CD4-positive, alpha-beta memory T cell (primary cell): Measurements from ENCODE around the gene LMO4. TPM values are rescaled to one million over a fixed set of nuclear protein-coding genes. Genes with fewer than 3 reads are reported as not detected.

Experiments
- CTCF ChIA-PET: fragments of 350-600 bp; sonication (Branson Sonifier 250); formaldehyde crosslinking; loops from one replicate; lab custom pipeline; 2021; ENCODE audit warnings: inconsistent platforms; ENCODE audit not compliant: partially characterized antibody; lab: Charles Lee
- POLR2A ChIA-PET: fragments of 350-600 bp; sonication (Branson Sonifier 250); formaldehyde crosslinking; loops from one replicate; lab custom pipeline; 2021; ENCODE audit not compliant: partially characterized antibody; lab: Charles Lee
- DNase-seq, 5 donors: peaks; one replicate each; pipeline versions ENCODE4 v3.0.0 to v3.0.0-alpha.2; 2020 to 2022; ENCODE audit warnings: mixed read lengths in 1 of 5
- H3K27ac ChIP-seq: one replicate; pipeline ENCODE4 v1.7.0; 2013; ENCODE audit warnings: low read depth, low read length
- H3K27me3 ChIP-seq: 2 replicates; pipeline ENCODE4 v1.7.0; 2013; ENCODE audit warnings: mild to moderate bottlenecking, low read length, moderate library complexity; ENCODE audit not compliant: insufficient read depth
- H3K36me3 ChIP-seq: 2 replicates; pipeline ENCODE4 v1.7.0; 2013; ENCODE audit warnings: mild to moderate bottlenecking, low read length, moderate library complexity; ENCODE audit not compliant: insufficient read depth
- H3K4me1 ChIP-seq: 2 replicates; pipeline ENCODE4 v1.7.0; 2013; ENCODE audit warnings: mild to moderate bottlenecking, low read length, moderate library complexity; ENCODE audit not compliant: insufficient read depth
- H3K4me3 ChIP-seq, 2 donors: one replicate each; pipeline ENCODE4 v1.7.0; 2013; ENCODE audit warnings: low read length in 2 of 2, mild to moderate bottlenecking in 1 of 2
- H3K9me3 ChIP-seq, 2 donors: one replicate each; pipeline ENCODE4 v1.7.0; 2013; ENCODE audit warnings: low read length in 2 of 2, control low read depth in 1 of 2; ENCODE audit not compliant: control insufficient read depth in 1 of 2
- H3K27ac Mint-ChIP-seq, 7 donors: one replicate each; pipeline ENCODE4 v1.8.0; 2020 to 2021; ENCODE audit warnings: mixed read lengths in 7 of 7, mild to moderate bottlenecking in 6 of 7, inconsistent platforms in 3 of 7, moderate library complexity in 3 of 7
- H3K27me3 Mint-ChIP-seq, 2 donors: one replicate each; pipeline ENCODE4 v1.8.0; 2020 to 2021; ENCODE audit warnings: mixed read lengths in 2 of 2
- H3K36me3 Mint-ChIP-seq, 2 donors: one replicate each; pipeline ENCODE4 v1.8.0; 2020 to 2021; ENCODE audit warnings: mixed read lengths in 2 of 2, inconsistent platforms in 1 of 2, mild to moderate bottlenecking in 1 of 2
- H3K4me1 Mint-ChIP-seq, 4 donors: one replicate each; pipeline ENCODE4 v1.8.0; 2020 to 2021; ENCODE audit warnings: mixed read lengths in 4 of 4, mild to moderate bottlenecking in 1 of 4
- H3K4me3 Mint-ChIP-seq, 8 donors: one replicate each; pipeline ENCODE4 v1.8.0; 2020 to 2021; ENCODE audit warnings: mixed read lengths in 8 of 8, mild to moderate bottlenecking in 7 of 8, moderate library complexity in 6 of 8, inconsistent platforms in 3 of 8
- H3K9me3 Mint-ChIP-seq, 8 donors: one replicate each; pipeline ENCODE4 v1.8.0; 2020 to 2021; ENCODE audit warnings: mixed read lengths in 8 of 8, mild to moderate bottlenecking in 5 of 8, inconsistent platforms in 3 of 8, moderate library complexity in 1 of 8
- intact Hi-C: fragments of 100-400 bp; cut with micrococcal nuclease; formaldehyde crosslinking; loops from one replicate; pipeline ENCODE4 v1.15.1; 2023
- polyA plus RNA-seq, 2 donors: library from polyadenylated mRNA; unstranded; fragments of 300-500 nt; fragmentation: Illumina TruSeq; gene quantifications; one replicate each; pipeline ENCODE4 v1.2.3, GENCODE V29; 2021
- total RNA-seq, 2 experiments: library from RNA; stranded (reverse); gene quantifications; one replicate each; pipeline ENCODE4 v1.2.3, GENCODE V29; 2021

Gene LMO4
- total and polyA plus RNA-seq, 4 experiments from 2014 or later: 19.6 to 25.0 (median 24.8) TPM

DNA sequence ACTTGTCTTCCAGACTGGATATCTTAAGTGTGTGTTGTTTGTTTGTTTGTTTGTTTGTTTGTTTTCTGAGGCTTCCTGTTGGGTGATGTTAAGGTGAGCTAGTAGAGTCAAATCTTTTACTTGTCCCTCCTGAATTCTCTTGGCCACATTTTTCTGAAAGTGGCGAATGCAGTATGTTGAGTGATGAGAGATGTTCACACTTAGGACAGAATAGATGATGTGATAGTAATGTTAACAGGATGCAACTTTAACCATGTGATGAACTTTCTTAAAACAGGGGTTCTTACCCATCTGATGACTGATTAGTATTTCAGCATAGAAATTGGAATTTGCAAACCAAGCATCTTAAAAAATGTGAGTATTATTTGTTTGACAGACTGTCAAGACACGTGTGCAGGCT lies 40.2 kb downstream of the LMO4 start:
- no peaks in the 10 kb centered on the region for H3K4me1 ChIP-seq
- CTCF ChIA-PET: no interaction called here
- no peaks in the 10 kb centered on the region for H3K27me3 Mint-ChIP-seq
- no peak overlapping the region for H3K4me3 Mint-ChIP-seq
- no peak overlapping the region for H3K27ac ChIP-seq
- POLR2A ChIA-PET: no interaction called here
- no peak overlapping the region for H3K4me3 ChIP-seq
- H3K27me3 ChIP-seq: no peaks in the 10 kb centered on the region
- H3K4me1 Mint-ChIP-seq: no peaks in the 10 kb centered on the region
- H3K36me3 Mint-ChIP-seq: peaks cover 0 to 13% of the 10 kb centered on the region in 2 donors
- DNase-seq: no peak
- no peaks in the 10 kb centered on the region for H3K9me3 ChIP-seq
- no peak overlapping the region for H3K27ac Mint-ChIP-seq
- no peaks in the 10 kb centered on the region for H3K36me3 ChIP-seq
- H3K9me3 Mint-ChIP-seq: peaks cover 0 to 8% (median 0%) of the 10 kb centered on the region in 8 donors
- intact Hi-C loops: no loop called here

DNA sequence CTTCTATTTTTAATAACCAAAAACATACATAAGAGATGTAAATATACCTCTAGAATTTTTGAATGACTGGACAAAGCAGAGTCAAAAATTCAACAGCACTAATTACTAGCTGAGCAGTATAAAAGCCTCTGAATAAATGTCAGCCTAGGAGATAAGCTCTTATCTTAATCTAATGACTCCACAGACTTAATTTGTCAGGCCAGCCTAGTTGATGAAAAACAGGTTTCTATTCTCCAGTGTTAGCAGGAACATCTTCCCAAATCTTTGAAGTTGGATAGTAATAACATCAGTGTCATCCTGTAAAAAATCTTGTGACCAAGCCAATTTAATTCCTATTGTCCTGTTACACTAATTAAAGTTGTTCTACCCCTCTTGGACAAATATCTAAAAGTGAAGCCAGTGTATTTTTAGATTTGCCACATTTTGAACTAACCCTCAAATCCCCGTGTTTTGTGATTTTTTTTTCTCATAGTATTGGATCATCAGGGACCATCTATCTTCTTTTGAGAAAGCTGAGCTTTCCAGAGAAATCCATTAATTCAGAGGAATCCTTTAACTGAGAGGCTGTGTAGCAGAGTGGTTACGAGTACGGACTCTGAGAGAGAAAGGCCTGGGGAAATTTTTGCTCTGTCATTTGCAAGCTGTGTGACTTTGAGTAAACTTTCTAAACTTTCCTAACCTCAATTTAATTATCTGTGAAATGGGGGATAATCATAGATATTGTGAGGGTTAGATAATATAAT lies 41.2 kb downstream of the LMO4 start:
- H3K4me1 Mint-ChIP-seq: no peaks in the 10 kb centered on the region
- CTCF ChIA-PET: no interaction called here
- peaks cover 0 to 10% of the 10 kb centered on the region in 2 donors for H3K36me3 Mint-ChIP-seq
- intact Hi-C loops: no loop called here
- no peaks in the 10 kb centered on the region for H3K27me3 Mint-ChIP-seq
- no peaks in the 10 kb centered on the region for H3K9me3 ChIP-seq
- POLR2A ChIA-PET: no interaction called here
- no peaks in the 10 kb centered on the region for H3K4me1 ChIP-seq
- H3K27me3 ChIP-seq: no peaks in the 10 kb centered on the region
- peaks cover 0 to 8% (median 0%) of the 10 kb centered on the region in 8 donors for H3K9me3 Mint-ChIP-seq
- no peaks in the 10 kb centered on the region for H3K36me3 ChIP-seq
- no peak overlapping the region for H3K27ac Mint-ChIP-seq
- H3K4me3 ChIP-seq: no peak overlapping the region
- DNase-seq: no peak
- H3K4me3 Mint-ChIP-seq: no peak overlapping the region
- H3K27ac ChIP-seq: no peak overlapping the region

DNA sequence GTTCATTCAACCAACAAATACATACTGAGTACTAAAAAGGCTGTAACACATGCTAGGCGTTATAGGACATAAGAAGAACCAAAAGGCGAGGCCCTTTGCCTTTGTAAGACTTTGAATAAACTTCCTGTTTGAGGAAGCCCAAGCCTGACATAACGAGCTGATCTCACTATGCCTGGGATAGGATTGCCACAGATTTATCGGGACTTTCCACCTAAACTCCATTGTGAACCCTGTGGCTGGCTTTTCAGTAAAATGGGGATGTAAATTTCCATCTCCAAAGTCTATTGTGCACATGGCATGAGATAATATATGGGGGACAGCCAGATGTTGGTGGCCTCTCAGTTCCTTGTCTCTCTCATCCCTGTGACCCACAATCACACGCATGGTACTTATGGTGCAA lies 41.9 kb downstream of the LMO4 start:
- no peaks in the 10 kb centered on the region for H3K4me1 Mint-ChIP-seq
- H3K9me3 Mint-ChIP-seq: peaks cover 0 to 8% (median 0%) of the 10 kb centered on the region in 8 donors
- no peak overlapping the region for H3K4me3 ChIP-seq
- intact Hi-C loops: no loop called here
- H3K4me1 ChIP-seq: no peaks in the 10 kb centered on the region
- CTCF ChIA-PET: no interaction called here
- POLR2A ChIA-PET: no interaction called here
- no peak overlapping the region for H3K27ac ChIP-seq
- H3K36me3 ChIP-seq: no peaks in the 10 kb centered on the region
- no peaks in the 10 kb centered on the region for H3K27me3 Mint-ChIP-seq
- no peak overlapping the region for H3K4me3 Mint-ChIP-seq
- H3K27ac Mint-ChIP-seq: no peak overlapping the region
- DNase-seq: no peak
- H3K9me3 ChIP-seq: no peaks in the 10 kb centered on the region
- peaks cover 0 to 10% of the 10 kb centered on the region in 2 donors for H3K36me3 Mint-ChIP-seq
- no peaks in the 10 kb centered on the region for H3K27me3 ChIP-seq

DNA sequence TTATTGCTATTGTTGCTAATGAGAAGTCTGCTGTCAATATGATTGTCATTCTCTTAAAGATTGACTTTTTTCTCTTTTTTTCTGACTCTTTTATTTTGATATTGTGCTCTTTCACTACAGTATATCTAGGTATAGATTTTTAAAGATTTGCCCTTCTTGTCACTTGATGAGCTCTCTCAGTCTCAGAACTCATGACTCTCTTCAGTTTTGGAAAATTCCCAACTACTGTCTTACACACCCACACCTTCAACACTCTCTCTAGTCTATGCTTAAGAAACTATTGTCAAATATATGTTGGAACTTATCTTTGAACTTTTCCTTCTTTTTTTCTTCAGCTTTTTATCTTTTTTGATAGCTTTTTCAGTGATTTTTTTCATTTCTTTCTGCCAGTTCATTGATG lies 50.6 kb downstream of the LMO4 start:
- Histone ChIP-seq H3K27ac (no peak overlapping the region), H3K9me3 (no peaks in the 10 kb centered on the region), H3K36me3 (no peaks in the 10 kb centered on the region), H3K4me1 (no peaks in the 10 kb centered on the region), H3K4me3 (no peak overlapping the region), H3K27me3 (no peaks in the 10 kb centered on the region)
- Mint-ChIP-seq H3K27me3 (peaks cover 0 to 3% of the 10 kb centered on the region in 2 donors), H3K4me3 (no peak overlapping the region), H3K9me3 (peaks cover 3 to 32% (median 18%) of the 10 kb centered on the region in 8 donors), H3K36me3 (peaks cover 10 to 14% of the 10 kb centered on the region in 2 donors), H3K27ac (no peak overlapping the region), H3K4me1 (no peaks in the 10 kb centered on the region)
- CTCF ChIA-PET: no interaction called here
- intact Hi-C loops: no loop called here
- POLR2A ChIA-PET: no interaction called here
- no peak for DNase-seq

DNA sequence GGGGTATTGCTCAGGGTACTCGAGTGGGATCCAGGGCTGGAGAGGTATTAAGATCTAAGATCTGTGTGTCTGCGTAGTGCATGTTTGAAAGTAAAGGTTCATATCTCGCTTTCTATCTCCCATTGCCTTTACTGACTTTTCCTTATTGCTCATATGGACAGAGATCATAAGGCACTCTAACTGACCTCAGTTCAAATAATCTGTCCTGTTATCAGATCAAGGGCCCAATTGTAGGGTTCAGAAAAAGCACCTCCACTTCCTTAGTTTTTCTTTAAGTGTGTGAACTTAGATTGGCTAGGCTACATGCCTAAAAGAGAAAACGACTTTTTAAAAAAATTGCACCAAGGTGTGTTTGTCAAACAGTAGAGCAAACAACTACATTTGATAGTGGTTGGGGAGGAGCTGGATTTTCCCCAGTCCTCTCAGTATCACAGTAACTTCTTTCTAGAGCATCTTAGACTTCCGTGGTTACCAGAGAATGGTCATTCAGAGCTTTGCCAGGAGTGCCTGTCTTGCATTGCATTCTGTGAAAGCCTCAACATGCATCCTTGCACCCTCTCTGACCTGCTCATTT lies 57.6 kb downstream of the LMO4 start:
- no peak overlapping the region for H3K27ac ChIP-seq
- intact Hi-C loops: no loop called here
- H3K27me3 Mint-ChIP-seq: peaks cover 2 to 4% of the 10 kb centered on the region in 2 donors
- no peaks in the 10 kb centered on the region for H3K9me3 Mint-ChIP-seq
- H3K4me3 Mint-ChIP-seq: no peak overlapping the region
- H3K4me3 ChIP-seq: no peak overlapping the region
- no peak for DNase-seq
- no peaks in the 10 kb centered on the region for H3K9me3 ChIP-seq
- no peaks in the 10 kb centered on the region for H3K4me1 Mint-ChIP-seq
- no peak overlapping the region for H3K27ac Mint-ChIP-seq
- ChIA-PET CTCF (no interaction called here), POLR2A (no interaction called here)
- H3K36me3 ChIP-seq: no peaks in the 10 kb centered on the region
- H3K27me3 ChIP-seq: no peaks in the 10 kb centered on the region
- H3K36me3 Mint-ChIP-seq: peaks cover 0 to 20% of the 10 kb centered on the region in 2 donors
- no peaks in the 10 kb centered on the region for H3K4me1 ChIP-seq

DNA sequence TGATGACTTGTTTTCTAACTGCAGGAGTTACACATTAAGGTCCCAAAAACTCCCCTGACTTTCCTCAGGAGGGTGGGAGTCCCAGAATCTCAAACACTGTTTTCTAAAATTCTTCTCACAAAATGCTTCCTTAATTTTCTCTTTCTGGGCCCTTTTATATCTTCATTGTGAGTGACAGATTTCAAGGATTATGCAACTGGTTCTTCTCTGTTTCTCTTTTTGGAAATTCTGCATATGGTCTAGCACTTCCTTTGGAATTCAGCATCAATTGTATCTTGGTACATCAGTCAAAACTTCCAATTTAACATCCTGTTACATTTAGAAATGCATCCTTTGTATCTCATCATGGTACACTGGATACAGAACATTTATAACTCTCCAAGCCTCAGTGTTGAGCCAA lies 59.7 kb downstream of the LMO4 start:
- intact Hi-C loops: no loop called here
- Histone ChIP-seq H3K27me3 (no peaks in the 10 kb centered on the region), H3K36me3 (no peaks in the 10 kb centered on the region), H3K27ac (no peak overlapping the region), H3K4me1 (no peaks in the 10 kb centered on the region), H3K4me3 (no peak overlapping the region), H3K9me3 (no peaks in the 10 kb centered on the region)
- DNase-seq: no peak
- Mint-ChIP-seq H3K27me3 (peaks cover 2 to 4% of the 10 kb centered on the region in 2 donors), H3K27ac (no peak overlapping the region), H3K4me3 (no peak overlapping the region), H3K36me3 (peaks cover 0 to 19% of the 10 kb centered on the region in 2 donors), H3K9me3 (no peaks in the 10 kb centered on the region), H3K4me1 (no peaks in the 10 kb centered on the region)
- ChIA-PET POLR2A (no interaction called here), CTCF (no interaction called here)

DNA sequence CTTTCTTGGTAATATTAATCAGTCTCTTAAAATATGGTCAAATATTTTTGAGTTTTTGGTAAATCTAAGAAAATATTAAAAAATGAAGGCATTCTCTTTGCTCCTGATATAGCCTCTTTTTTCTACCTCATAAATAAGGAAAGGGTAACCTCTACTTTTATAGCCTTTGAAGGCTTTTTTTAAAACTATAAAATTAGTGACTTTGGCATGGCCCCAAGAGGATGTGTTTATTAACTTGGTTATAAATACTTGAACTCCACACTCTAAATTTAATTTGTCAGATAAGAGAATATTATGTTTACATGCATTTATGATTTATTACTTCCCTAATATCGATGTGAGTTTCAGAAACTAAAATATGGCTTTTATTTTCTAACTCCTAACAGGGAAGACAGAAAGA lies 60.3 kb downstream of the LMO4 start:
- intact Hi-C loops: no loop called here
- no peaks in the 10 kb centered on the region for H3K36me3 ChIP-seq
- CTCF ChIA-PET: no interaction called here

More for the DNA sequence above, 60.3 kb downstream of the LMO4 start:
- no peaks in the 10 kb centered on the region for H3K9me3 Mint-ChIP-seq
- Histone ChIP-seq H3K9me3 (no peaks in the 10 kb centered on the region), H3K27ac (no peak overlapping the region), H3K4me3 (no peak overlapping the region), H3K27me3 (no peaks in the 10 kb centered on the region), H3K4me1 (no peaks in the 10 kb centered on the region)
- H3K36me3 Mint-ChIP-seq: peaks cover 0 to 13% of the 10 kb centered on the region in 2 donors
- no peak overlapping the region for H3K4me3 Mint-ChIP-seq
- no peaks in the 10 kb centered on the region for H3K4me1 Mint-ChIP-seq
- DNase-seq: no peak
- POLR2A ChIA-PET: no interaction called here
- H3K27ac Mint-ChIP-seq: no peak overlapping the region
- peaks cover 2 to 3% of the 10 kb centered on the region in 2 donors for H3K27me3 Mint-ChIP-seq
